Adipose tissue (tissue), 3 donors: Measurements from ENCODE around the gene RNF144B. TPM values are rescaled to one million over a fixed set of nuclear protein-coding genes. Genes with fewer than 3 reads are reported as not detected.

Experiments used
- polyA plus RNA-seq, 3 donors: library from polyadenylated mRNA; stranded (reverse); fragments of 200-250 nt; gene quantifications; one replicate each; pipeline ENCODE4 v1.2.3, GENCODE V29; 2013
- donor health status: healthy with polysubstance abuse.
- donor health status: Bipolar disorder and iron deficiency.
- donor health status: healthy.

Gene RNF144B
- polyA plus RNA-seq, 3 donors, result 2.1 to 16.5 (median 12.7) TPM

Other genes with a start within 250 kb of the RNF144B start
- gene TPMT, start 232.3 kb upstream of the RNF144B start, polyA plus RNA-seq, result 10 to 100 TPM in 1 of 3 donors, 1 to 10 TPM in 2; 7.5 to 11.2 (median 8.0) TPM
- gene KDM1B, start 231.9 kb upstream of the RNF144B start, polyA plus RNA-seq, result 1 to 10 TPM; 4.0 to 9.7 (median 4.9) TPM
- 10 to 100 TPM; 16.1 to 53.3 (median 31.0) TPM for gene DEK, start 122.8 kb upstream of the RNF144B start, polyA plus RNA-seq